T follicular helper cell (primary cell): ENCODE data around the gene CLASP2.
"Not testable (repeated sequence)": the region's sequence is repeated elsewhere in the genome, so short reads cannot be mapped to it uniquely, and the experiment has no call there.

Experiments
- DNase-seq: peaks from one replicate; pipeline ENCODE4 v3.0.0-alpha.2; 2020; ENCODE audit warnings: low read depth

The CLASP2 gene

DNA sequence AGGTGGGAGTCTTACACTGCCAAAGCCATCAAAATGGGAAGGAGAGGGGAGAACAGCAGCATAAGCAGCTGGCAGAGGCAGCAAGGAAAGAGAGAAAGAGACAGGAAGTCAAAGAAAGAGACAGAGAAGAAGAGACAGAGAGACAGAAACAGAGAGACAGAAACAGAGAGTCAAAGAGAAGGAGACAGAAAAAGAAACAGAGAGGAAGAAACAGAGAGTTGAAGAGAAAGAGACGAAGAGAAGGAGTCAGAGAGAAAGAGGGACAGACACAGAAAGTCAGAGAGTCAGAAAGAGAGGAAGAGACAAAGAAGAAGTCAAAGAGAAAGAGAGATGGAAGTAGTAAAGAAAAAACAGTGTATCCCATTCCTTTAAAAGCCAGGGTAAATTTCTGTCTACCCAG is 266.1 kb downstream of the CLASP2 start:
- not testable (repeated sequence) for DNase-seq

DNA sequence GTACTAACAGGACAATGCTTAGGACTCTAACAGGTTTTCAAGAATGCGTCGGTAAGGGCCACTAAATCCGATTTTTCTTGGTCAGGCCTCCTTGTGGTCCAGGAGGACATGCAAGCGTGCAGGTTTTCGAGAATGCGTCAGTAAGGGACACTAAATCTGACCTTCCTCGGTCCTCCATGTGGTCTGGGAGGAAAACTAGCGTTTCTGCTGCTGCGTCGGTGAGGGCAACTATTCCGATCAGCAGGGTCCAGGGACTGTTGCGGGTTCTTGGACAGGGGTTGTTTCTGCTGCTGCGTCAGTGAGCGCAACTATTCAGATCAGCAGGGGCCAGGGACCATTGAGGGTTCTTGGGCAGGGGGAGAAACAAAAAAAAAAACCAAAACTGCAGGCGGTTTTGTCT is 270.1 kb downstream of the CLASP2 start:
- DNase-seq = no peak

DNA sequence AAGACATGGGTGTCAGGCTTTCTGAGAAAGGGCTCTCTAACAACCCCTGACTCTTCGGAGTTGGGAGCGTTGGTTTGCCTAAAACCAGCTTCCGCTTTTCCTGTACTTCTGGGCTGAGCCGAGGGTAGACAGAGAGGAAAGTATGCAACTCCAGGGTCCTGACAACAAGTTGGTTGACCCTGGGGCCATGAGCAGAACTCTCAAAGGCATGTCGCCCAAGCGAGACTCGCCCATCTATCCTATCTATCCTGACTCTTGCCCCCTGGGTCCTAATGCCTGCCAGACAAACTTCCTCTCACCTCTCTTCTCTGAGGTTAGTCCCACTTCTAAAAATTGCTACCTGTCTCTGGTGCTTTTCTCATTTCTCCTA is 270.8 kb downstream of the CLASP2 start:
- DNase-seq = not testable (repeated sequence)
